Measurements from ENCODE around the gene MYO7A. TPM values are rescaled to one million over a fixed set of nuclear protein-coding genes. Genes with fewer than 3 reads are reported as not detected.

Gene MYO7A
- total RNA-seq, 8 experiments from 2014 or later = 0.71 to 23.1 (median 5.8) TPM

- WGBS, 10 experiments = 35 to 100% (median 80%) methylated on average over 2 to 6 of the region's 15 CpGs; no CpG with 5 or more reads in 5 of the 10 experiments
- in situ Hi-C loops (cut with MboI; ENCODE audit: low pct_unique_long_range_greater_than_20kb in 2 of 9, low sequenced_read_pairs in 9 of 9, unreplicated experiment in 9 of 9) = loop anchor here in 1 of 9 experiments (25.0 kb wide), 2 partner anchors 138 to 362 kb away; partner anchors contain the start of gene B3GNT6
- no peak for ATAC-seq (replicated peaks in 6 of 8)
Observed at GRCh38 chr11:77175021-77175842, 47.2 kb downstream of the MYO7A start.

GRCh38 chr11:77175869-77176539, 48.0 kb downstream of the MYO7A start:
- WGBS, 10 experiments = 36 to 60% (median 42%) methylated on average over 1 to 6 of the region's 12 CpGs; no CpG with 5 or more reads in 7 of the 10 experiments
- in situ Hi-C loops (cut with MboI; ENCODE audit: low pct_unique_long_range_greater_than_20kb in 2 of 9, low sequenced_read_pairs in 9 of 9, unreplicated experiment in 9 of 9) = loop anchor here in 1 of 9 experiments (25.0 kb wide), 2 partner anchors 139 to 361 kb away; partner anchors contain the start of gene B3GNT6
- peak overlapping the region in 1 of 2 donors; percentile 59 for H3K27ac ChIP-seq
- no peak overlapping the region for H3K4me3 ChIP-seq
- ATAC-seq (replicated peaks in 6 of 8) = peak in 7 of 8 experiments; percentile 8 to 74 (median 61)
- H3K4me1 ChIP-seq (replicated peaks in 1 of 2) = peaks cover 30 to 46% of the 10 kb centered on the region in 2 donors

More at GRCh38 chr11:77175021-77175842, 47.2 kb downstream of the MYO7A start:
- peaks cover 30 to 47% of the 10 kb centered on the region in 2 donors for H3K4me1 ChIP-seq (replicated peaks in 1 of 2)
- H3K4me3 ChIP-seq = no peak overlapping the region
- H3K27ac ChIP-seq = peak overlapping the region in 1 of 2 donors; percentile 59

GRCh38 chr11:77176996-77177395, 49.0 kb downstream of the MYO7A start:
- in situ Hi-C loops (cut with MboI; ENCODE audit: low pct_unique_long_range_greater_than_20kb in 2 of 9, low sequenced_read_pairs in 9 of 9, unreplicated experiment in 9 of 9) = loop anchor here in 1 of 9 experiments (25.0 kb wide), 2 partner anchors 140 to 360 kb away; partner anchors contain the start of gene B3GNT6
- WGBS, 10 experiments = 93% methylated on average over 3 of the region's 9 CpGs; no CpG with 5 or more reads in 9 of the 10 experiments
- no peak overlapping the region for H3K27ac ChIP-seq
- ATAC-seq (replicated peaks in 6 of 8) = no peak
- no peak overlapping the region for H3K4me3 ChIP-seq
- peaks cover 22 to 36% of the 10 kb centered on the region in 2 donors for H3K4me1 ChIP-seq (replicated peaks in 1 of 2)

- 100% methylated on average over 1 of the region's 4 CpGs; no CpG with 5 or more reads in 8 of the 10 experiments for WGBS, 10 experiments
- in situ Hi-C loops (cut with MboI; ENCODE audit: low pct_unique_long_range_greater_than_20kb in 2 of 9, low sequenced_read_pairs in 9 of 9, unreplicated experiment in 9 of 9) = loop anchor here in 1 of 9 experiments (25.0 kb wide), 2 partner anchors 141 to 359 kb away; partner anchors contain the start of gene B3GNT6
- ATAC-seq (replicated peaks in 6 of 8) = no peak
- Histone ChIP-seq H3K4me1 (replicated peaks in 1 of 2) (peaks cover 15 to 25% of the 10 kb centered on the region in 2 donors), H3K27ac (no peak overlapping the region), H3K4me3 (no peak overlapping the region)
Observed at GRCh38 chr11:77178150-77178549, 50.1 kb downstream of the MYO7A start.

GRCh38 chr11:77179048-77179447, 51.0 kb downstream of the MYO7A start:
- peaks cover 10 to 16% of the 10 kb centered on the region in 2 donors for H3K4me1 ChIP-seq (replicated peaks in 1 of 2)
- no peak for ATAC-seq (replicated peaks in 6 of 8)
- in situ Hi-C loops (cut with MboI; ENCODE audit: low pct_unique_long_range_greater_than_20kb in 2 of 9, low sequenced_read_pairs in 9 of 9, unreplicated experiment in 9 of 9) = loop anchor here in 1 of 9 experiments (25.0 kb wide), 2 partner anchors 142 to 358 kb away; partner anchors contain the start of gene B3GNT6
- no peak overlapping the region for H3K27ac ChIP-seq
- WGBS, 10 experiments = 60 to 80% methylated on average over 1 of the region's 5 CpGs; no CpG with 5 or more reads in 8 of the 10 experiments
- no peak overlapping the region for H3K4me3 ChIP-seq

- no peak for ATAC-seq (replicated peaks in 6 of 8)
- in situ Hi-C loops (cut with MboI; ENCODE audit: low pct_unique_long_range_greater_than_20kb in 2 of 9, low sequenced_read_pairs in 9 of 9, unreplicated experiment in 9 of 9) = loop anchor here in 2 of 9 experiments (10.0 to 25.0 kb wide), 3 partner anchors 142 to 375 kb away; partner anchors contain the start of gene B3GNT6 (in 1 of the 2)
Observed at GRCh38 chr11:77179681-77180080, 51.6 kb downstream of the MYO7A start.

GRCh38 chr11:77180346-77180745, 52.3 kb downstream of the MYO7A start:
- WGBS, 10 experiments = 43 to 94% (median 75%) methylated on average over 1 to 8 of the region's 11 CpGs; no CpG with 5 or more reads in 1 of the 10 experiments
- H3K4me1 ChIP-seq (replicated peaks in 1 of 2) = peaks cover 9 to 10% of the 10 kb centered on the region in 2 donors
- H3K27ac ChIP-seq = no peak overlapping the region
- no peak overlapping the region for H3K4me3 ChIP-seq
- no peak for ATAC-seq (replicated peaks in 6 of 8)
- in situ Hi-C loops (cut with MboI; ENCODE audit: low pct_unique_long_range_greater_than_20kb in 2 of 9, low sequenced_read_pairs in 9 of 9, unreplicated experiment in 9 of 9) = loop anchor here in 2 of 9 experiments (10.0 to 25.0 kb wide), 3 partner anchors 143 to 374 kb away; partner anchors contain the start of gene B3GNT6 (in 1 of the 2)

More at GRCh38 chr11:77179681-77180080, 51.6 kb downstream of the MYO7A start:
- peaks cover 10 to 12% of the 10 kb centered on the region in 2 donors for H3K4me1 ChIP-seq (replicated peaks in 1 of 2)
- WGBS, 10 experiments = no CpG with 5 or more reads among the region's 19 CpGs
- H3K4me3 ChIP-seq = no peak overlapping the region
- no peak overlapping the region for H3K27ac ChIP-seq

GRCh38 chr11:77181226-77181625, 53.2 kb downstream of the MYO7A start:
- no peak overlapping the region for H3K27ac ChIP-seq
- in situ Hi-C loops (cut with MboI; ENCODE audit: low pct_unique_long_range_greater_than_20kb in 2 of 9, low sequenced_read_pairs in 9 of 9, unreplicated experiment in 9 of 9) = loop anchor here in 2 of 9 experiments (10.0 to 25.0 kb wide), 3 partner anchors 144 to 374 kb away; partner anchors contain the start of gene B3GNT6 (in 1 of the 2)
- no peak for ATAC-seq (replicated peaks in 6 of 8)
- 83 to 100% (median 92%) methylated on average over 1 to 5 of the region's 11 CpGs; no CpG with 5 or more reads in 6 of the 10 experiments for WGBS, 10 experiments
- H3K4me1 ChIP-seq (replicated peaks in 1 of 2) = peaks cover 1% of the 10 kb centered on the region in 2 donors
- H3K4me3 ChIP-seq = no peak overlapping the region

GRCh38 chr11:77181799-77182541, 53.9 kb downstream of the MYO7A start:
- ATAC-seq (replicated peaks in 6 of 8) = no peak
- Histone ChIP-seq H3K4me3 (no peak overlapping the region), H3K4me1 (replicated peaks in 1 of 2) (peaks cover 7 to 9% of the 10 kb centered on the region in 2 donors), H3K27ac (no peak overlapping the region)
- 20 to 100% (median 93%) methylated on average over 1 to 5 of the region's 22 CpGs; no CpG with 5 or more reads in 5 of the 10 experiments for WGBS, 10 experiments
- in situ Hi-C loops (cut with MboI; ENCODE audit: low pct_unique_long_range_greater_than_20kb in 2 of 9, low sequenced_read_pairs in 9 of 9, unreplicated experiment in 9 of 9) = loop anchor here in 2 of 9 experiments (10.0 to 25.0 kb wide), 3 partner anchors 145 to 373 kb away; partner anchors contain the start of gene B3GNT6 (in 1 of the 2)

- Histone ChIP-seq H3K27ac (no peak overlapping the region), H3K4me1 (replicated peaks in 1 of 2) (peaks cover 13 to 14% of the 10 kb centered on the region in 2 donors), H3K4me3 (no peak overlapping the region)
- in situ Hi-C loops (cut with MboI; ENCODE audit: low pct_unique_long_range_greater_than_20kb in 2 of 9, low sequenced_read_pairs in 9 of 9, unreplicated experiment in 9 of 9) = loop anchor here in 2 of 9 experiments (10.0 to 25.0 kb wide), 3 partner anchors 145 to 372 kb away; partner anchors contain the start of gene B3GNT6 (in 1 of the 2)
- no peak for ATAC-seq (replicated peaks in 6 of 8)
- WGBS, 10 experiments = 0 to 100% (median 66%) methylated on average over 1 to 7 of the region's 21 CpGs; no CpG with 5 or more reads in 4 of the 10 experiments
Observed at GRCh38 chr11:77182542-77183430, 54.7 kb downstream of the MYO7A start.

- 100% methylated on average over 1 of the region's 4 CpGs; no CpG with 5 or more reads in 8 of the 10 experiments for WGBS, 10 experiments
- ATAC-seq (replicated peaks in 6 of 8) = no peak
- in situ Hi-C loops (cut with MboI; ENCODE audit: low pct_unique_long_range_greater_than_20kb in 2 of 9, low sequenced_read_pairs in 9 of 9, unreplicated experiment in 9 of 9) = loop anchor here in 2 of 9 experiments (10.0 to 25.0 kb wide), 3 partner anchors 146 to 371 kb away; partner anchors contain the start of gene B3GNT6 (in 1 of the 2)
- no peak overlapping the region for H3K4me3 ChIP-seq
- H3K4me1 ChIP-seq (replicated peaks in 1 of 2) = peaks cover 13 to 14% of the 10 kb centered on the region in 2 donors
- H3K27ac ChIP-seq = no peak overlapping the region
Observed at GRCh38 chr11:77183431-77183984, 55.5 kb downstream of the MYO7A start.

Measured in motor neuron (in vitro differentiated cells).